Heart left ventricle (tissue), 16 donors: ENCODE data around the gene MCUB. TPM values are rescaled to one million over a fixed set of nuclear protein-coding genes. Genes with fewer than 3 reads are reported as not detected.

Experiments
- ATAC-seq, 4 donors: fragments of 200-7000 bp; cut with Tn5 transposase; one replicate each; pipeline ENCODE4 v1.9.1; 2020 to 2022; ENCODE audit warnings: moderate library complexity in 4 of 4, mild to moderate bottlenecking in 3 of 4, moderate number of reproducible peaks in 1 of 4
- DNase-seq, 5 donors: peaks; one replicate each; pipeline ENCODE4 v3.0.0-alpha.2; 2020
- H3K27ac ChIP-seq, 12 donors: fragments of 200-600 bp; sonication (generic) in 4 of 12; one replicate each; pipeline versions ENCODE4 v1.5.0 to v1.8.0; 2016 to 2022; ENCODE audit warnings: mild to moderate bottlenecking in 2 of 12
- H3K27me3 ChIP-seq, 9 donors: fragments of 200-600 bp; sonication (generic) in 2 of 9; one replicate each; pipeline versions ENCODE4 v1.5.1 to v1.8.0; 2016 to 2022; ENCODE audit warnings: mild to moderate bottlenecking in 3 of 9
- H3K36me3 ChIP-seq, 9 donors: fragments of 200-600 bp; sonication (generic) in 2 of 9; one replicate each; pipeline versions ENCODE4 v1.5.0 to v1.8.0; 2018 to 2022; ENCODE audit warnings: mild to moderate bottlenecking in 2 of 9
- H3K4me1 ChIP-seq, 12 donors: fragments of 200-600 bp; sonication (generic) in 4 of 12; one replicate each; pipeline versions ENCODE4 v1.5.0 to v1.8.0; 2016 to 2022; ENCODE audit warnings: mild to moderate bottlenecking in 3 of 12
- H3K4me3 ChIP-seq, 12 donors: fragments of 200-600 bp; sonication (generic) in 4 of 12; one replicate each; pipeline versions ENCODE4 v1.5.0 to v1.8.0; 2017 to 2022; ENCODE audit warnings: mild to moderate bottlenecking in 9 of 12, moderate library complexity in 4 of 12
- H3K9me3 ChIP-seq, 12 donors: fragments of 200-600 bp; sonication (generic) in 4 of 12; one replicate each; pipeline versions ENCODE4 v1.5.0 to v1.8.0; 2016 to 2022; ENCODE audit warnings: mild to moderate bottlenecking in 1 of 12
- POLR2A ChIP-seq, 2 donors: fragments of 450-650 bp; IDR thresholded peaks; one replicate each; pipeline ENCODE4 v1.6.1; 2017; ENCODE audit warnings: antibody characterized with exemption in 2 of 2, mild to moderate bottlenecking in 2 of 2, moderate library complexity in 2 of 2
- WGBS, 4 donors: extraction: QIAGEN DNeasy Blood & Tissue Kit in 2 of 4; methylation state at CpG; one replicate each; pipeline versions ENCODE4 v1.1.5 to v1.1.7; 2013 to 2018; 5-methylcytosine and 5-hydroxymethylcytosine counted together
- intact Hi-C, 10 donors: fragments of 100-400 bp; cut with DNase I; formaldehyde crosslinking; loops; one replicate each; pipeline versions ENCODE4 v1.11.1 to v1.14.2; 2022
- polyA plus RNA-seq, 2 donors: library from polyadenylated mRNA; stranded (reverse); fragments of 200-250 nt; gene quantifications; one replicate each; pipeline ENCODE4 v1.2.3, GENCODE V29; 2013
- total RNA-seq, 9 donors: library from RNA; depleted of rRNA in 2 of 9; stranded (reverse); fragments of >200 nt in 2 of 9; fragmentation: NEBNext Ultra II Directional in 3 of 9; extraction: Animal tissue kit (Norgen Biotek cat#: 25700) in 3 of 9; gene quantifications; one replicate each; pipeline versions ENCODE4 v1.1.0 to v1.2.4, GENCODE V29; 2016 to 2023
- TF ChIP-seq, protein P1 (sequence below), 12 donors: fragments of 200-600 bp; sonication (generic) in 4 of 12; IDR thresholded peaks; one replicate each; pipeline versions ENCODE4 v1.5.0 to v1.8.0; 2018 to 2022; ENCODE audit warnings: antibody characterized with exemption in 12 of 12, mild to moderate bottlenecking in 5 of 12
- donor health status: ischemic (EF 13 %, LVEDD 7.1; RV severe dilation, severe dysfunction).
- donor health status: healthy with polysubstance abuse.
- donor health status: DM: no; HTN: yes; CAD: no.
- donor health status: DM: no; HTN: no; CAD: no.
- donor health status: ischemic (EF 25% LVEDD 6.9; RV normal size, moderate dysfunction).
- donor health status: ischemic (EF 25% LVEDD 5.7; RV mildly dilated, moderate dysfunction).
- donor health status: healthy.
- donor health status: DM: yes; HTN: yes; CAD: no.
- donor health status: ischemic (EF 35%, LVEDD 5.7; RV mildly dilated, moderate dysfunction).
- donor health status: nonischemic (EF 11% LVEDD 7.7; RV severe dilation, severe dysfunction).
- donor health status: DM: yes; HTN: yes; CAD: no.
- donor health status: PGD.
- donor health status: ischemic (EF 29% LVEDD 5.4; RV normal size, mild dysfunction).
- donor health status: nonischemic (EF 23%, LVEDD 6.1; RV moderate dilation, normal function).

MCUB gene
- total and polyA plus RNA-seq, 11 donors = 1.6 to 15.1 (median 4.3) TPM

- no peaks in the 10 kb centered on the region for H3K36me3 ChIP-seq
- intact Hi-C loops = loop anchor here in 4 of 10 donors (1.0 to 10.0 kb wide), 6 partner anchors 27 to 298 kb away; partner anchors contain the start of genes GAR1 (in 2 of the 4), SEC24B (in 2 of the 4), CASP6 (in 1 of the 4) and CFI (in 1 of the 4)
- H3K4me1 ChIP-seq = peaks cover 0 to 20% (median 12%) of the 10 kb centered on the region in 12 donors
- H3K27ac ChIP-seq = peak within 1 kb of the TSS; percentile 8 to 90 (median 76)
- TF ChIP-seq POLR2A (IDR thresholded peaks at IDR 0.05) = peak in 1 of 2 donors; percentile 64
- TF ChIP-seq, protein P1, sequence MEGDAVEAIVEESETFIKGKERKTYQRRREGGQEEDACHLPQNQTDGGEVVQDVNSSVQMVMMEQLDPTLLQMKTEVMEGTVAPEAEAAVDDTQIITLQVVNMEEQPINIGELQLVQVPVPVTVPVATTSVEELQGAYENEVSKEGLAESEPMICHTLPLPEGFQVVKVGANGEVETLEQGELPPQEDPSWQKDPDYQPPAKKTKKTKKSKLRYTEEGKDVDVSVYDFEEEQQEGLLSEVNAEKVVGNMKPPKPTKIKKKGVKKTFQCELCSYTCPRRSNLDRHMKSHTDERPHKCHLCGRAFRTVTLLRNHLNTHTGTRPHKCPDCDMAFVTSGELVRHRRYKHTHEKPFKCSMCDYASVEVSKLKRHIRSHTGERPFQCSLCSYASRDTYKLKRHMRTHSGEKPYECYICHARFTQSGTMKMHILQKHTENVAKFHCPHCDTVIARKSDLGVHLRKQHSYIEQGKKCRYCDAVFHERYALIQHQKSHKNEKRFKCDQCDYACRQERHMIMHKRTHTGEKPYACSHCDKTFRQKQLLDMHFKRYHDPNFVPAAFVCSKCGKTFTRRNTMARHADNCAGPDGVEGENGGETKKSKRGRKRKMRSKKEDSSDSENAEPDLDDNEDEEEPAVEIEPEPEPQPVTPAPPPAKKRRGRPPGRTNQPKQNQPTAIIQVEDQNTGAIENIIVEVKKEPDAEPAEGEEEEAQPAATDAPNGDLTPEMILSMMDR (IDR thresholded peaks at IDR 0.05) = no peak
- DNase-seq (peak; percentile 66 to 83 (median 70)), ATAC-seq (peak; percentile 84 to 97 (median 94))
- no peaks in the 10 kb centered on the region for H3K9me3 ChIP-seq
- 0 to 1% (median 0%) methylated on average over 25 to 83 of the region's 83 CpGs for WGBS, 4 donors
- no peaks in the 10 kb centered on the region for H3K27me3 ChIP-seq
- H3K4me3 ChIP-seq = peak within 1 kb of the TSS; percentile 78 to 98 (median 92)
These were observed 169.9 kb downstream of the MCUB start, which contains the start of gene PLA2G12A for GRCh38 chr4:109729718-109730618. PLA2G12A (minus strand) TSS chr4:109730070; CDS start chr4:109729809, 261 bp downstream.

DNA sequence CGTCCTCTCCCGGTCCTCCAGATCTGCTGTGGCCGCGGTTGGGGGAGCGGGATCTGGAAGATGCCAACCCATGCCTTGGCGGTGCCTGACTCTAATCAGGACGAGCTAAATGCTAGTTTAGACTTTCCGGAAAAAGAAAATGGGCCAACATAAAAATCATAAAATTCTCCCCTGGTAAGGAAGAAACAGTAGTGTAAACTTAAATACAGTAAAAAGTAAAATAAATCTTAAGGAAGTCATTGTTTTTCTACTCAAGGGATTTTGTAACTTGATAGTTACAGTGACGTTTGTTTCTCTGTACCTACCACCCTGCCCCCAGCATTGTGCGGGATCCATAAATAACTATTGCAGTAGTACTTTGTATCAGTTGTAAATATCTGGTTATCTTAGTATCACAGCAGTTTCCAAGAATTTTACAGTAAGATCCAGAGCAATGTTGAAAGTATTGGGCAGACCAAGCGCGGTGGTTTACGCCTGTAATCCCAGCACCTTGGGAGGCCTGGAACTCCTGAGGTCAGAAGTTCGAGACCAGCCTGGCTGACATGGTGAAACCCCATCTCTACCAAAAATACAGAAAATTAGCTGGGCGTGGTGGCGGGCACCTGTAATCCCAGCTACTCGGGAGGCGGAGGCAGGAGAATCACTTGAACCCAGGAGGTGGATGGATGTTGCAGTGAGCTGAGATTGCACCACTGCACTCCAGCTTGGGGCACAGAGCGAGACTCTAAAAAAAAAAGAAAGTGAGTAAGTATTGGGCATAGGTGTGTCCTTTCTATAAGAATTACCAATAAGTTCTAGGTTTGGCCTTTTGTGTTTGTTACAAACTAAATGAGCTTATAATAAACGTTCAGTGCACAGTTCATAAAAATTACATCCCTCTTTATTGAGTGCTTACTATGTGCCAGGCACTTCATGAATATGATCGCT is 170.8 kb downstream of the MCUB start:
- H3K27ac ChIP-seq = peak overlapping the region; percentile 8 to 90 (median 76)
- peak in 1 of 5 donors; percentile 66 for DNase-seq
- H3K4me3 ChIP-seq = peak overlapping the region; percentile 78 to 98 (median 92)
- no peaks in the 10 kb centered on the region for H3K9me3 ChIP-seq
- no peaks in the 10 kb centered on the region for H3K27me3 ChIP-seq
- no peaks in the 10 kb centered on the region for H3K36me3 ChIP-seq
- WGBS, 4 donors = 55 to 56% (median 55%) methylated on average over 21 of the region's 21 CpGs
- intact Hi-C loops = loop anchor here in 4 of 10 donors (1.0 to 10.0 kb wide), 5 partner anchors 28 to 296 kb away; partner anchors contain the start of genes GAR1 (in 2 of the 4), CASP6 (in 1 of the 4), CFI (in 1 of the 4) and SEC24B (in 1 of the 4)
- no peak for TF ChIP-seq POLR2A (IDR thresholded peaks at IDR 0.05)
- TF ChIP-seq, protein P1 (IDR thresholded peaks at IDR 0.05) = no peak
- ATAC-seq = no peak
- peaks cover 0 to 20% (median 12%) of the 10 kb centered on the region in 12 donors for H3K4me1 ChIP-seq

GRCh38 chr4:109733728-109734127 is 173.7 kb downstream of the MCUB start:
- no peak overlapping the region for H3K27ac ChIP-seq
- no peaks in the 10 kb centered on the region for H3K9me3 ChIP-seq
- intact Hi-C loops = loop anchor here in 2 of 10 donors (5.0 to 10.0 kb wide), 3 partner anchors 71 to 299 kb away; partner anchors contain the start of genes CFI (in 1 of the 2), GAR1 (in 1 of the 2) and SEC24B (in 1 of the 2)
- H3K4me3 ChIP-seq = no peak overlapping the region
- no peaks in the 10 kb centered on the region for H3K36me3 ChIP-seq
- 91 to 95% (median 93%) methylated on average over 5 of the region's 5 CpGs for WGBS, 4 donors
- TF ChIP-seq POLR2A (IDR thresholded peaks at IDR 0.05) = no peak
- H3K4me1 ChIP-seq = peaks cover 0 to 12% (median 5%) of the 10 kb centered on the region in 12 donors
- DNase-seq (no peak), ATAC-seq (no peak)
- no peaks in the 10 kb centered on the region for H3K27me3 ChIP-seq
